GM23248 (cell line): ENCODE results near the gene AGXT. TPM values are rescaled to one million over a fixed set of nuclear protein-coding genes. Genes with fewer than 3 reads are reported as not detected.
A peak's percentile ranks its signal among the peaks of the same experiment; 100 is the strongest.
"Not testable (repeated sequence)": the region's sequence is repeated elsewhere in the genome, so short reads cannot be mapped to it uniquely, and the experiment has no call there.

Experiments
- DNase-seq: peaks from one replicate; pipeline ENCODE4 v3.0.0-alpha.2; 2015
- H2AFZ ChIP-seq: fragments of 200-600 bp; sonication (generic); 2 replicates; pipeline ENCODE4 v1.6.1; 2016; ENCODE audit warnings: antibody characterized with exemption
- H3F3A ChIP-seq: fragments of 200-600 bp; sonication (generic); 2 replicates; pipeline ENCODE4 v1.6.1; 2016; ENCODE audit warnings: mild to moderate bottlenecking, antibody characterized with exemption, mixed run types; ENCODE audit not compliant: insufficient read depth
- H3K27ac ChIP-seq: fragments of 200-600 bp; sonication (generic); 2 replicates; pipeline ENCODE4 v1.5.1; 2016; ENCODE audit warnings: mild to moderate bottlenecking
- H3K27me3 ChIP-seq: fragments of 200-600 bp; sonication (generic); replicated peaks from 2 replicates; pipeline ENCODE4 v1.6.1; 2016; ENCODE audit warnings: mild to moderate bottlenecking; ENCODE audit not compliant: insufficient read depth
- H3K36me3 ChIP-seq: fragments of 200-600 bp; sonication (generic); 2 replicates; pipeline ENCODE4 v1.6.1; 2016; ENCODE audit warnings: low read depth, mild to moderate bottlenecking
- H3K4me1 ChIP-seq: fragments of 200-600 bp; sonication (generic); 2 replicates; pipeline ENCODE4 v1.6.1; 2016; ENCODE audit warnings: mild to moderate bottlenecking; ENCODE audit not compliant: insufficient read depth
- H3K4me2 ChIP-seq: fragments of 200-600 bp; sonication (generic); one replicate; pipeline ENCODE4 v1.6.1; 2016; ENCODE audit warnings: mild to moderate bottlenecking; ENCODE audit not compliant: unreplicated experiment
- H3K4me3 ChIP-seq: fragments of 200-600 bp; sonication (generic); 2 replicates; pipeline ENCODE4 v1.5.1; 2016; ENCODE audit warnings: mild to moderate bottlenecking
- H3K79me2 ChIP-seq: fragments of 200-600 bp; sonication (generic); 2 replicates; pipeline ENCODE4 v1.6.1; 2016; ENCODE audit warnings: mild to moderate bottlenecking; ENCODE audit not compliant: insufficient read depth
- H3K9ac ChIP-seq: fragments of 200-600 bp; sonication (generic); 2 replicates; pipeline ENCODE4 v1.6.1; 2016; ENCODE audit warnings: mild to moderate bottlenecking
- H3K9me2 ChIP-seq: fragments of 200-600 bp; sonication (generic); 2 replicates; pipeline ENCODE4 v1.6.1; 2016; ENCODE audit warnings: mixed run types, mild to moderate bottlenecking, moderate library complexity; ENCODE audit not compliant: insufficient read depth
- H3K9me3 ChIP-seq: fragments of 200-600 bp; sonication (generic); one replicate; pipeline ENCODE4 v1.6.1; 2017; ENCODE audit warnings: low read depth
- H4K20me1 ChIP-seq: fragments of 200-600 bp; sonication (generic); 2 replicates; pipeline ENCODE4 v1.6.0; 2016; ENCODE audit not compliant: insufficient read depth
- EZH2 ChIP-seq: fragments of 200-600 bp; sonication (generic); IDR thresholded peaks from 2 replicates; pipeline ENCODE4 v1.6.1; 2018; ENCODE audit warnings: antibody characterized with exemption, mild to moderate bottlenecking; ENCODE audit not compliant: insufficient read depth, poor library complexity, severe bottlenecking
- EZH2phosphoT487 ChIP-seq: fragments of 200-600 bp; sonication (generic); IDR thresholded peaks from 2 replicates; pipeline ENCODE4 v1.6.1; 2018; ENCODE audit warnings: antibody characterized with exemption, moderate library complexity, mild to moderate bottlenecking, low read depth; ENCODE audit not compliant: insufficient read depth
- WGBS, 2 experiments: methylation state at CpG; one replicate each; pipeline ENCODE4 v1.1.6; 2015 to 2017; ENCODE audit warnings: low lambda C conversion rate in 2 of 2, low coverage in 1 of 2; ENCODE audit errors: missing lambda C conversion rate in 2 of 2; 5-methylcytosine and 5-hydroxymethylcytosine counted together
- in situ Hi-C: fragments of 300-500 bp; cut with MboI; formaldehyde crosslinking; loops from 2 replicates; pipeline ENCODE4 v1.15.0; 2020
- polyA plus RNA-seq: library from polyadenylated mRNA; unstranded; fragments of >200 nt; fragmentation: Nextera tagmentation; extraction: Ambion mirVana; gene quantifications from 2 replicates; pipeline ENCODE4 v1.2.1, GENCODE V29; 2016
- total RNA-seq: library from RNA; depleted of rRNA; stranded (reverse); fragments of >200 nt; shearing (Covaris generic); gene quantifications from 2 replicates; pipeline ENCODE4 v1.2.3, GENCODE V29; 2014

The AGXT gene
- total and polyA plus RNA-seq, 2 experiments from 2014 or later = not detected

- no peaks in the 10 kb centered on the region for H3K79me2 ChIP-seq
- H3K4me2 ChIP-seq = no peak overlapping the region
- in situ Hi-C loops = no loop called here
- TF ChIP-seq EZH2phosphoT487 (no peak), EZH2 (no peak)
- H3K9ac ChIP-seq = no peak overlapping the region
- H3K36me3 ChIP-seq = no peaks in the 10 kb centered on the region
- H3F3A ChIP-seq = 0 out of 2 replicates have a peak, but pooled peaks cover 3% of the 10 kb centered on the region
- 56% methylated on average over 4 of the region's 4 CpGs for WGBS, 2 experiments
- no peaks in the 10 kb centered on the region for H3K9me2 ChIP-seq
- no peak overlapping the region for H3K27ac ChIP-seq
- H3K27me3 ChIP-seq = peaks cover 16% of the 10 kb centered on the region
- no peak for DNase-seq
- H2AFZ ChIP-seq = no peak overlapping the region
- H4K20me1 ChIP-seq = no peaks in the 10 kb centered on the region
- H3K4me1 ChIP-seq = peaks cover 9% of the 10 kb centered on the region
- H3K4me3 ChIP-seq = no peak overlapping the region
- H3K9me3 ChIP-seq = no peaks in the 10 kb centered on the region
These were observed 31.0 kb upstream of the AGXT start for GRCh38 chr2:240837621-240838020.

- no peak overlapping the region for H3K9ac ChIP-seq
- H2AFZ ChIP-seq = no peak overlapping the region
- H3F3A ChIP-seq = 0 out of 2 replicates have a peak, but pooled peaks cover 3% of the 10 kb centered on the region
- H3K79me2 ChIP-seq = no peaks in the 10 kb centered on the region
- H3K4me2 ChIP-seq = no peak overlapping the region
- DNase-seq = no peak
- no peak overlapping the region for H3K27ac ChIP-seq
- no peaks in the 10 kb centered on the region for H3K36me3 ChIP-seq
- H3K9me2 ChIP-seq = no peaks in the 10 kb centered on the region
- TF ChIP-seq EZH2phosphoT487 = no peak
- no peak for TF ChIP-seq EZH2
- H3K4me1 ChIP-seq = peaks cover 9% of the 10 kb centered on the region
- H4K20me1 ChIP-seq = no peaks in the 10 kb centered on the region
- H3K9me3 ChIP-seq = no peaks in the 10 kb centered on the region
- 68 to 71% methylated on average over 26 to 28 of the region's 28 CpGs for WGBS, 2 experiments
- H3K4me3 ChIP-seq = no peak overlapping the region
- in situ Hi-C loops = no loop called here
- H3K27me3 ChIP-seq = peaks cover 20% of the 10 kb centered on the region
These were observed 29.2 kb upstream of the AGXT start for GRCh38 chr2:240839152-240840143.

GRCh38 chr2:240840435-240841060, 28.1 kb upstream of the AGXT start:
- Histone ChIP-seq H3K9me3 (no peaks in the 10 kb centered on the region), H3K4me3 (no peak overlapping the region), H3K36me3 (no peaks in the 10 kb centered on the region), H4K20me1 (no peaks in the 10 kb centered on the region), H3K4me2 (no peak overlapping the region), H3F3A (no peaks in the 10 kb centered on the region), H2AFZ (no peak overlapping the region), H3K9me2 (no peaks in the 10 kb centered on the region), H3K27ac (no peak overlapping the region), H3K9ac (no peak overlapping the region), H3K27me3 (peaks cover 29% of the 10 kb centered on the region), H3K4me1 (peaks cover 9% of the 10 kb centered on the region), H3K79me2 (no peaks in the 10 kb centered on the region)
- DNase-seq = peak; percentile 86
- in situ Hi-C loops = no loop called here
- WGBS, 2 experiments = 32 to 36% methylated on average over 9 of the region's 9 CpGs
- TF ChIP-seq EZH2phosphoT487 (no peak), EZH2 (no peak)

- H3K9me2 ChIP-seq, H3K4me3 ChIP-seq, H3K9me3 ChIP-seq, H3K79me2 ChIP-seq, H3F3A ChIP-seq, H3K4me1 ChIP-seq, H3K36me3 ChIP-seq, in situ Hi-C loops, H3K4me2 ChIP-seq, H2AFZ ChIP-seq, DNase-seq, H3K27ac ChIP-seq, H3K9ac ChIP-seq, H4K20me1 ChIP-seq: not testable (repeated sequence)
- peaks cover 14% of the 10 kb centered on the region for H3K27me3 ChIP-seq
- 42 to 58% methylated on average over 2 of the region's 2 CpGs for WGBS, 2 experiments
These were observed 22.3 kb upstream of the AGXT start for GRCh38 chr2:240846309-240846708.
